GM21381 (cell line): Measurements from ENCODE around the gene PBRM1.
"Not testable (repeated sequence)": the region's sequence is repeated elsewhere in the genome, so short reads cannot be mapped to it uniquely, and the experiment has no call there.

Experiments
- ATAC-seq: cut with Tn5 transposase; IDR thresholded peaks from one replicate; pipeline ENCODE4 v1.9.1; 2021; ENCODE audit warnings: mild to moderate bottlenecking, moderate library complexity; ENCODE audit not compliant: unreplicated experiment

PBRM1 gene

DNA sequence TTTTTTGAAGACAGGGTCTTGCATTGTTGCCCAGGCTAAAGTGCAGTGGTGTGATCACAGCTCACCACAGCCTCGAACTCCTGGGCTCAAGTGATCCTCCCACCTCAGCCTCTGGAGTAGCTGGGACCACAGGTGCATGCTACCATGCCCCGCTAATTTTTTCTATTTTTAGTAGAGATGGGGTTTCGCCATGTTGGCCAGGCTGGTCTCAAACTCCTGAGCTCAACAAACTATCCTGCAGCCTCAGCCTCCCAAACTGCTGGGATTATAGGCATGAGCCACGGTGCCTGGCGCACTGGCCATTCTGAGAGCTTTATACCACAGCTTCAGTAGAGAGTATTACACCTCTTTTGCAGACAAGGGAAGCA lies 159.1 kb downstream of the PBRM1 start:
- not testable (repeated sequence) for ATAC-seq

DNA sequence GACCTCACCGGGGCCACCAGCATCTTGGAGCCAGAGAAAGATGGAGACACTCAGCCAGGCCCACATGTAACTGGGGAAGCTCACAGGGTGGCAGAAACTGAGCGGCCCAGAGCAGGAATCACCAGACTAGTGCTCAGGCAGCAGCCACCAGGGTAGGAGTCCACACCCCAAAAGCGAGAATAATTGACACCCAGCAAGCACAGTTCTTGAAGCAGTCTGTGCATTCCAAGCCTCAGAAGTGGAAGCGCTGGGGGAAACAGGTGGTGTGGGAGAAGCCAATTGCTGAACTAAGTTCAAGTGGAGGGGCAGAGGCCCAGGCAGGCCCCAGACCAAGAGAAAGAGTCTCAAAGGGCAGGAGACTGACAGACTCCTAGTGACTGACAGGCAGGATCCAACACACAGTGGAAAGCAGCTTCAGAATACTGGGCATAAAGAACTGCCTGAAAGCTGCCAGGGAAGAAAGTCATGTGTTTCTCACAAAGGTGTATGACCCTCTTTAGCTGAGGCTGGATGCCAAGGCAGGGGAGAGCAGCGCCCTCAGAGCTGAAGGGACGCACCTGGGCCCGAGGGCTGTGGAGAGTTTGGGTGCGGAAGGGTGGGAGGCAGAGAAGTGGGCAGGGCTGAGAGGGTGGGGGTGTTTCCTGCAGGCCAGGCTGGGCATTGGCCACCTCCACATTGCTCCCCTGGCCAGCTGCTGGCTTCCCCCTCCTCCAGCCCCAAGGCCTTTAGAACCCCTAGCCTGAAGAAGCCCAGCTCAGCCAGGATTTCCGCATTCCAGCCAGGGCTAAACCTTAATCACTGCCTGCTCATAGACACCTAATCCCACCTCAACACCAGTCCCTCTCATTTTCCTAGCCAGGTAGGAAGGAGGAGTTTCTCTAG lies 159.8 kb downstream of the PBRM1 start:
- ATAC-seq: no peak

DNA sequence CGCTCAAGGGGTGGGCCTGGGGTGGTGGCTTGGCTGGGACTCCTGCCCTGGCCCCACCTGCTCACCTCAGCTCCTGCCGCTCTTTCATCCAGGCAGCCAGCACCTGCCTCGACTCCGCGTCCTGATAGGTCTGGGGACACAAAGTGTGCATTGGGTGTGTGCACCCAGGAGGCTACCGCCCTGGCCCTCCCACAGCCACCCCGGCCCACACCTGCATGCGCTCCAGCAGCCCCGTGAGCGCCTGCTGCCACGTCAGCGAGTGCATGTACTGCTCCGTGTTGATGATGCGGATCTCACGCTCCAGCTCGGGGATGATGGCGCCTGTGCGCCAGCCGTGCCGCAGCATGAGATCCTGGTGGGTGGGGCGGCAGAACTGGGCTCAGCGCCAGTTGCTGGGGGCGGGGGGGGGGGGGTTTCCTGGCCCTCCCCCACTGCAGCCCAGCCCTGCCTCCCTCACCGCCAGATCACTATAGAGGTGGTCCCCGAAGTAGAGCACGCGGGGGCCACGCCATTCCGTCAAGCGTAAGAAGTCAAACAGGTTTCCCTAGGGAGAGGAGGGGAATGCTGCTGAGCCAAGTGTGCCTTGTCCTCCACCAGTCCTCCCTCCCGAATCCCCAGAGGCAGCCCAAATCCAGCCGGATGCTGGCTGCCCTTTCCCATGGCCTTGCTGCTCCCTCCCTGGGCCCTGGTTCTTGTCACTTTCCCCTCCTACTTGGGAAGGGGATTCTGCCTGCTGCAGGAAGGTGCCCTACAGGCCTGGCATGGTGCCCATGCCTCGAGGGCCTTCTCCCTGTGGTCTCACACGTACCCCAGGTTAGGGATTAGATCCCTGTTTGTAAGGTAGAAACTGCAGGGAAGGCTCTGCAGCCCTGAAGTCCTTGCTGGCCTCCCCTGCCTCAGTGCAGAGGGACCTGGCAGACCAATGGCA lies 160.7 kb downstream of the PBRM1 start:
- ATAC-seq: no peak

DNA sequence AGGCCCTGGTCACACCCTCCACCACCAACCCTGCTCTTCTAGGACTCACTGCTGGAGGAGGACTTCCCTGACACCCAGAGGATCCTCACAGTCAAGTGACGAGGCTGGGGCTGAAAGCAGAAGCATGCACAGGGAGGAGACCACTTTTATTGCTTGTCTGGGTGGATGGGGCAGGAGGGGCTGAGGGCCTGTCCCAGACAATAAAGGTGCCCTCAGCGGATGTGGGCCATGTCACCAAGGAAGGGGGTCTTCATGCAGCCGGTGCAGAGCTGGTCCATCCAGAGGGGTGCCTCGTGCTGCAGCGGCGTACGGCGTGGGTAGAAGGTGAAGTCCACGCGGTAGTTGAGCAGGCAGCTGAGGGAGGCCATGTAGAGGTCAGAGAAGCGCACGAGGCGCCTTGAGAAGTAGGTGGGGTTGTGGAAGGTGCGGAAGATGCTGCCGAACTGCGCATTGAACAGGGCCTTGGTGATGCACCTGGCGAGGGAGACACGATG lies 161.4 kb downstream of the PBRM1 start:
- no peak for ATAC-seq

DNA sequence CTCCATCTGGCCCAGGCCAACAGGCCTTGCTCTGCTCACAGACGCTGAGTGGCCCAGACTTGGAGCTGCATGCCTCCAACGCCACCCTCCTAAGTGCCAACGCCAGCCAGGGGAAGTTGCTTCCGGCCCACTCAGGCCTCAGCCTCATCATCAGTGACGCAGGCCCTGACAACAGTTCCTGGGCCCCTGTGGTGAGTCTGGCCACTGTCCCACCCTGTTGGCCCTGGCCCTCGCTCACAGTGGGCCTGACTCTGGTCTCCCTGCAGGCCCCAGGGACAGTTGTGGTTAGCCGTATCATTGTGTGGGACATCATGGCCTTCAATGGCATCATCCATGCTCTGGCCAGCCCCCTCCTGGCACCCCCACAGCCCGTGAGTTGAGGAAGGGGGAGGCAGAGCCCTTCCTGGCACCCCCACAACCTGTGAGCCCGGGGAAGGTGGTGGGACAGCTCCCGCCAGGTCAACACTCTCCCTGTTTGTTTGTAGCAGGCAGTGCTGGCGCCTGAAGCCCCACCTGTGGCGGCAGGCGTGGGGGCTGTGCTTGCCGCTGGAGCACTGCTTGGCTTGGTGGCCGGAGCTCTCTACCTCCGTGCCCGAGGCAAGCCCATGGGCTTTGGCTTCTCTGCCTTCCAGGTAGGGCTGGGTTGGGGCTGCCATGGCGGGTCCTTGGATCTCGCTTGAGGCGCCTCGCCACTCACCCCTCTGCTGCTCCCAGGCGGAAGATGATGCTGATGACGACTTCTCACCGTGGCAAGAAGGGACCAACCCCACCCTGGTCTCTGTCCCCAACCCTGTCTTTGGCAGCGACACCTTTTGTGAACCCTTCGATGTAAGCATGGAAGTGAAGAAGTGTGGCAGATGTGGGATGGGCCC lies 162.1 kb downstream of the PBRM1 start:
- no peak for ATAC-seq

DNA sequence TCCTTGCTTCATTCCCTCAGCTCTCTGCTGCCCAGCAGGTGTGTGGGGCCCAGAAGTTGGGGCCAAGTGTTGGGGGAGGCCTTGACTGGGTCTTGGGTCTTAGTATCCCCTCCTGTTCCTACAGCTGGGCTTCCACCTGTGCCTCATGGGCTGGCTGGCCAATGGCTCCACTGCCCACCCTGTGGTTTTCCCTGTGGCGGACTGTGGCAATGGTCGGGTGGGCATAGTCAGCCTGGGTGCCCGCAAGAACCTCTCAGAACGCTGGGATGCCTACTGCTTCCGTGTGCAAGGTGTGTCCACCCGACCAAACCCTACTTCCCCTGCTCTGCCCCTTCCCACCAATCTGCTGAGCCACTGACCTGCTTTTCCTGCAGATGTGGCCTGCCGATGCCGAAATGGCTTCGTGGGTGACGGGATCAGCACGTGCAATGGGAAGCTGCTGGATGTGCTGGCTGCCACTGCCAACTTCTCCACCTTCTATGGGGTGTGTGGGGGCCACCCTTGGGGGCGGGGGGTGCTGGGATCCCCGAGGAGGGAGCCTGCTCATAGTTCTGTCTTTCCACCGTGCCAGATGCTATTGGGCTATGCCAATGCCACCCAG lies 163.0 kb downstream of the PBRM1 start:
- ATAC-seq: no peak

DNA sequence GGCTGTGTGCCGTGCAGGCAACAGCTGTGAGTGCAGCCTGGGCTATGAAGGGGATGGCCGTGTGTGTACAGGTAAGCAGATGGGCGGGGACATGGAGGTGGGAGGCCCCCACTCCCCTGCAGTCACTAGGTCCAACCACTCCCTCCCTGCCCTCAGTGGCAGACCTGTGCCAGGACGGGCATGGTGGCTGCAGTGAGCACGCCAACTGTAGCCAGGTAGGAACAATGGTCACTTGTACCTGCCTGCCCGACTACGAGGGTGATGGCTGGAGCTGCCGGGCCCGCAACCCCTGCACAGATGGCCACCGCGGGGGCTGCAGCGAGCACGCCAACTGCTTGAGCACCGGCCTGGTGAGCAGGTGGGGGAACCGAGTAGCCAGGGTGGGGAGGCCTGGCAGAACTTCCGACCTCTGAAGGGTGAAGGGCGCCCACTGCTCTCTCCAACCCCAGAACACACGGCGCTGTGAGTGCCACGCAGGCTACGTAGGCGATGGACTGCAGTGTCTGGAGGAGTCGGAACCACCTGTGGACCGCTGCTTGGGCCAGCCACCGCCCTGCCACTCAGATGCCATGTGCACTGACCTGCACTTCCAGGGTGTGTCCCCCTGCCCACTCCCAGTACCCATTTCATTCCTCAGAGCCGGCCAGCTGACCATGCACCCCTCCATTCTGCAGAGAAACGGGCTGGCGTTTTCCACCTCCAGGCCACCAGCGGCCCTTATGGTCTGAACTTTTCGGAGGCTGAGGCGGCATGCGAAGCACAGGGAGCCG lies 163.6 kb downstream of the PBRM1 start:
- ATAC-seq: no peak

DNA sequence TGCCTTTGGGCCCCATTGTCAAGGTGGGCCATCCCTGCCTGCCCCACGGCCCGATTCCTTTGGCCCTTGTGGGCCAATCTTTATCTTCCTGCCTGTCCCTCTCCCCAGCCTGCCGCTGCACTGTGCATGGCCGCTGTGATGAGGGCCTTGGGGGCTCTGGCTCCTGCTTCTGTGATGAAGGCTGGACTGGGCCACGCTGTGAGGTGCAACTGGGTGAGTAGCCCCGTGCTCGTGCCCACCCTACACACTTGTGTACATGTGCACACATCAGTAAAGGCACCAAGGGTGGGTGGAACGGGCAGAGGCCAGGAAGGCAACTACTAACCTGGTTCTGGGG lies 164.3 kb downstream of the PBRM1 start:
- no peak for ATAC-seq

DNA sequence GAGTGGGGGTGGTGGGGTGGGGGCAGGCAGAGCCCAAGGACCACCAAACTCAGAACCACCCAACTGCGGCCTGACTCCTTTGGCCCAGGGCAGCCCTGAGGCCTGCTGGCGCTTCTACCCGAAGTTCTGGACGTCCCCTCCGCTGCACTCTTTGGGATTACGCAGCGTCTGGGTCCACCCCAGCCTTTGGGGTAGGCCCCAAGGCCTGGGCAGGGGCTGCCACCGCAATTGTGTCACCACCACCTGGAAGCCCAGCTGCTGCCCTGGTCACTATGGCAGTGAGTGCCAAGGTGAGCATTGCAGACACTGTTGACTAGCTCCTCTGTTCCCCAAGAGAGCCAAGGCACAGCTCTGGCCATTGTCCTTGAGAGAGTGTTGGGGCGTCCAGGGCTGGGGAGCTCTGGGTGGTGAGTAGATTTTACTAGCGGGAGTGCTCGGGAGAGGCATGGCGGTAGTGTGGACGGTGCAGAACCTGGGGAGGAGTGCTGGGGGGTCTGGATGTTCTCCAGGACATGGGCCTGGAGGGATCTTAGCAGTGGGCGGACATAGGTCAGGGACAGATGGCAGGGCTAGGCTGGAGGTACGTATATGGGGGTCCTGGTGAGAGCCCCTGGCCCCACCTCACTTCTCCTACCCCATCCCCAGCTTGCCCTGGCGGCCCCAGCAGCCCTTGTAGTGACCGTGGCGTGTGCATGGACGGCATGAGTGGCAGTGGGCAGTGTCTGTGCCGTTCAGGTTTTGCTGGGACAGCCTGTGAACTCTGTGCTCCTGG lies 164.8 kb downstream of the PBRM1 start:
- ATAC-seq: no peak

DNA sequence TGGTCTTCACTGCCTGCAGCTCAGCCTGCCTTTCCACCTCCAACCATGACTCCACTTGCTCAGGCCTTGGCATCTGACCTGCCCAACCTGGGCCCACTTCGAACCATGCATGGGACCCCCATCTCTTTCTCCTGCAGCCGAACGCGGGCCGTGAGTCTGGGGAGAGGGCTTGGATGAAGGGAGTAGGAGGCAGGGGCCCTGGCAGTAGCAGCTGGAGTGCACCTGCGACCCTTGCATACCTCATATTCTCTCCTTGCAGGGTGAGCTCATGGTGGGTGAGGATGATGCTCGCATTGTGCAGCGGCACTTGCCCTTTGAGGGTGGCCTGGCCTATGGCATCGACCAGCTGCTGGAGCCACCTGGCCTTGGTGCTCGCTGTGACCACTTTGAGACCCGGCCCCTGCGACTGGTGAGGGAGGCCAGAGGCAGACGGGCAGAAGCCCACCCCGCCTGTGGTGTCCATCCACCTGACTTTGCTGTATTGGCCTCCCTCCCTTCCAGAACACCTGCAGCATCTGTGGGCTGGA lies 165.5 kb downstream of the PBRM1 start:
- no peak for ATAC-seq

DNA sequence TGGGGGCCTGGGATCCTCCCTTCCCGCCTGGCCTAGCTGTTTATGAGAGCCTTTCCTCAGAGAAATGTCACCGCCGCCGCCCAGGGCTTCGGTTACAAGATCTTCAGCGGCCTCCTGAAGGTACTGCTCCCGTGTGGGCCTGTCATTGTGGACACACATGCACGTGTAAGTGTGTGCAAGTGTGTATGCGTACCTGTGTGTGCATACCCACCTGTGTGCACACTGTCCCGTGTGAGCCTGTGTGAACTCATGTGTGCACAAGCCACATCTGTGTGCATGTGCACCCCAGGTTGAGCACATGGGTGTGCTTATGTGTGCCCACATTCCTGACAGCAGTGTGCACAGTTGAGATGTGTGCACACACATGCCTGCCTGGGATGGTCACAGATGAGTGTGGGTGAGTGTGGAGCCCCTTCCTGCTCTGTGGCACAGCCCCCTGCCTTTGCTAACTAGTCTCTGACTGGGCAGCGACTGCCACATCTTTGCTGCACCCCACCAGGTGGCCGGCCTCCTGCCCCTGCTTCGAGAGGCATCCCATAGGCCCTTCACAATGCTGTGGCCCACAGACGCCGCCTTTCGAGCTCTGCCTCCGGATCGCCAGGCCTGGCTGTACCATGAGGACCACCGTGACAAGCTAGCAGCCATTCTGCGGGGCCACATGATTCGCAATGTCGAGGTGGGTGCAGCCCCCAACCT lies 166.1 kb downstream of the PBRM1 start:
- no peak for ATAC-seq

DNA sequence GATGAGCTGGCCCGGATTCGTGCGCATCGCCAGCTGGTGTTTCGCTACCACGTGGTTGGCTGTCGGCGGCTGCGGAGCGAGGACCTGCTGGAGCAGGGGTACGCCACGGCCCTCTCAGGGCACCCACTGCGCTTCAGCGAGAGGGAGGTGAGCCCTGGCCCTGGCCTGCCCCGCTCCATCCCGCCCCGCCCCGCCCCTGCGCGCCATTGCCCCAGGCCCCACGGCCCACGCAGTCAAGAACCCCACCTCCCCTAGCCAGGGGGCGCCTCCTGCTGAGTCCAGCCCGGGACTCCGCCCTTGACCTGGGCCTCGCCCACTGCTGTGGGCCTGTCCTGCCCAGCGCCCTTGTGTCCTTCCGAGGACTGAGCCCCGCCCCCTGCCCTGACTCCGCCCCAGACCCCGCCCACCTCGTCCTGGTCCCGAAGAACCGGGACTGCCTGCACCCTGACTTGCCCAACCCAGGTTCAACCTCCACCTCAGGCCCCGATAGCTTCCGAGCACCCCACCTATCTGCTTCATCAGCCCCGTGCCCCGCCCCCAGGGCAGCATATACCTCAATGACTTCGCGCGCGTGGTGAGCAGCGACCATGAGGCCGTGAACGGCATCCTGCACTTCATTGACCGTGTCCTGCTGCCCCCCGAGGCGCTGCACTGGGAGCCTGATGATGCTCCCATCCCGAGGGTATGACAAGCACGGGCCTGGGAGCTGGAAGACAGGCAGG lies 166.8 kb downstream of the PBRM1 start:
- ATAC-seq: no peak

DNA sequence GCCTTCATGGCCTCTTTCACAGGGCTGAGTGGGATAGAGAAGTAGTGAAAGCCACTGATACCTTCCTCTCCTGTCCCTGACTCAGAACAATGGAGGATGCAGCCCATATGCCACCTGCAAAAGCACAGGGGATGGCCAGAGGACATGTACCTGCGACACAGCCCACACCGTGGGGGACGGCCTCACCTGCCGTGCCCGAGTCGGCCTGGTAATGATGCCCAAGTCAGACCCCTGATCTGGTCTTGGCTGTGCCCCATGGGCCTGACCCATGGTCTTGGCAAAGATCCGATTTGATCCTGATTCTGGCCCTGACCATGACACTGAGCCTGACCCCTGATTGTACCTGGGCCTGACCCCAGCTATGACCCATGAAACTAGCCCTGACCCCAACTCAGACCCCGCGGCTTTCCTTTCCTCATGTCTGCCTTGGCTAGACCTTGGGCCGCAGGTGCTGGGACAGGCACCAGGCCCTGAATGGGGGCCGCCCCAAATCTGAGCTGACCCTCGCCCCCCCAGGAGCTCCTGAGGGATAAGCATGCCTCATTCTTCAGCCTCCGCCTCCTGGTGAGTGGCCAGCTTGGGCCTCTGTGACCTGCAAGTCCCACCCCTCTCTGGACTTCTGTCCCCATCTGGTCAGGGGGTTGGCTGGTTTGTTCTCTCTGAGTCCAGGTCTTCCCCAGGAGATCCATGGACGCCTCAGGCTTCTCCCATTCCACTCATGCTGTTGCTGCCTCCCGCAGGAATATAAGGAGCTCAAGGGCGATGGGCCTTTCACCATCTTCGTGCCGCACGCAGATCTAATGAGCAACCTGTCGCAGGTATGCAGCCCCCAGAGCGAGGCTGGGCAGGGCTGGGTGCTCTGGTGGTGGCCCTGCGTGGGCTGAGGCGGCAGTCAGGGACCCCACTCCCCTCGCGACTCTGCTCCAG lies 167.7 kb downstream of the PBRM1 start:
- ATAC-seq: no peak

DNA sequence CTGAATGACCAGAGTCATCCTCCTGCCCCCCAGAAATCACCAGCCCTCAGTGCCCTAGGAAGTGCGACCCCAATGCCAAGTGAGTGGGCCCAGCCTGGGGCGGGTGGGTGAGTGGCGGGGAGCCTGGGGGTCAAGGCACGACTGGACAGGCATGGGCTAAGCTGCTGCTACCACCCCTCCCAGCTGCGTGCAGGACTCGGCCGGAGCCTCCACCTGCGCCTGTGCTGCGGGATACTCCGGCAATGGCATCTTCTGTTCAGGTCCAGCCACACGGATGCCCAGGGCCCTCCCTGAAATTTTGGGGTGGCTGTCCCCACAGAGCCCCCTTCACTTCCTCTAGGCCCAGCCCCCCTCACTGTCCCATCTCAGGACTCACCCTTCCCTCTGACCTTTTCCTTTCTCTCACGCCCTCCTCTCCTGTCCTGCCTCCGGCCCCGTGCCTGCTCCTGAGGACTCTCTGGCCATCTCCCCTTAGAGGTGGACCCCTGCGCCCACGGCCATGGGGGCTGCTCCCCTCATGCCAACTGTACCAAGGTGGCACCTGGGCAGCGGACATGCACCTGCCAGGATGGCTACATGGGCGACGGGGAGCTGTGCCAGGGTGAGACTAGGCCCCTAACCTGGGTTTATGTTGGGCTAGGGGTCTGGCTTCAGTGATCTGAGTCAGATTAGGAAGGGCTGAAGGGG lies 169.1 kb downstream of the PBRM1 start:
- ATAC-seq: no peak

DNA sequence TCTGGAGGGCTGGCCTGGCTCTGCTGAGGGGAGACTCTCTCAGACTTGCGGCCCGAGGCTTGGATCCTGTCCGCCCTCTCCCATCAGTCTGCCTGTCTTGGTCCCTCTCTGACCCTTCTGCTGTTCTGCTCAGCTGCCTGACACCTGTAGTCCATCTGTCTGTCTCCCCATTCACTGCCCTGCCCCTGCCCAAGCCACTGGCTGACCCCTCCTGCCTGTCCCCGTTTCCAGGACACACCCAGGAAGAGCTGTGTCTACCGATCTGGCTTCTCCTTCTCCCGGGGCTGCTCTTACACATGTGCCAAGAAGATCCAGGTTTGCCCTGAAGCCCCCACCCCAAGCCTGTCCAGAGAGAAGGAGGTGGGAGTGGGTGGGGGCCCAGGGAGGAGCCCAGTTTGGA lies 170.5 kb downstream of the PBRM1 start:
- ATAC-seq: no peak

DNA sequence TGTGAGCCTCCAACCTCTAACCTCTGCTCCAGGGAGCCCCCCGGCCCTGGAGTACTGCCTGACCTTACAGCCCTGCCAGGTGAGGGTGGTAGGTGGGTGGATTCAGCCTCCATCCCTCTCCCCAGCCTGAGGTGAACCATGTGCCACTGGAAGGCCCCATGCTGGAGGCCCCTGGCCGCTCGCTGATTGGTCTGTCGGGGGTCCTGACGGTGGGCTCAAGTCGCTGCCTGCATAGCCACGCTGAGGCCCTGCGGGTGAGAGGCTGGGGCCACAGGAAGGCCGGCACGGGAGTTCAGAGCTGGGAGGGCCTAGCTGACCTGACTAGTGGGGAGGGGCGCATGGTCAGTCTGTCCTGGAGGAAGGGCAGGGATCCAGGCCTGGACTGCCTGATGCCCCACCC lies 171.1 kb downstream of the PBRM1 start:
- ATAC-seq: no peak
